Endodermal cell (in vitro differentiated cells): ENCODE data around the gene ANKRD42. TPM values are rescaled to one million over a fixed set of nuclear protein-coding genes. Genes with fewer than 3 reads are reported as not detected.

Source experiments
- DNase-seq: peaks from one replicate; pipeline ENCODE4 v3.0.0-alpha.2; 2017
- H3K27ac ChIP-seq: 2 replicates; pipeline ENCODE4 v1.5.1; 2013; ENCODE audit warnings: mild to moderate bottlenecking, low read depth, low read length, moderate library complexity
- H3K27me3 ChIP-seq: 2 replicates; pipeline ENCODE4 v1.6.1; 2013; ENCODE audit warnings: mild to moderate bottlenecking, low read length, moderate library complexity; ENCODE audit not compliant: insufficient read depth, control insufficient read depth, poor library complexity, severe bottlenecking
- H3K36me3 ChIP-seq: 2 replicates; pipeline ENCODE4 v1.7.0; 2013; ENCODE audit warnings: mild to moderate bottlenecking, low read length, moderate library complexity; ENCODE audit not compliant: control insufficient read depth, insufficient read depth
- H3K4me1 ChIP-seq: one replicate; pipeline ENCODE4 v1.7.0; 2013; ENCODE audit warnings: low read length; ENCODE audit not compliant: control insufficient read depth, insufficient read depth
- H3K4me3 ChIP-seq: 2 replicates; pipeline ENCODE4 v1.5.1; 2013; ENCODE audit warnings: mild to moderate bottlenecking, low read length, moderate library complexity
- H3K9ac ChIP-seq: 2 replicates; pipeline ENCODE4 v1.6.1; 2013; ENCODE audit warnings: mild to moderate bottlenecking, low read length, moderate library complexity; ENCODE audit not compliant: poor library complexity, severe bottlenecking; ENCODE audit errors: extremely low read depth
- H3K9me3 ChIP-seq: 2 replicates; pipeline ENCODE4 v1.6.1; 2013; ENCODE audit warnings: mild to moderate bottlenecking, low read length, moderate library complexity; ENCODE audit not compliant: control insufficient read depth
- H3K27ac Mint-ChIP-seq: 2 replicates; pipeline ENCODE4 v1.8.0; 2020; ENCODE audit warnings: mixed read lengths
- H3K27me3 Mint-ChIP-seq: 2 replicates; pipeline ENCODE4 v1.8.0; 2021; ENCODE audit warnings: mild to moderate bottlenecking, mixed read lengths; ENCODE audit not compliant: insufficient read depth
- H3K36me3 Mint-ChIP-seq: 2 replicates; pipeline ENCODE4 v1.8.0; 2020; ENCODE audit warnings: low read depth, mixed read lengths
- H3K4me1 Mint-ChIP-seq: 2 replicates; pipeline ENCODE4 v1.8.0; 2020; ENCODE audit warnings: mixed read lengths
- H3K4me3 Mint-ChIP-seq: 2 replicates; pipeline ENCODE4 v1.8.0; 2020; ENCODE audit warnings: mild to moderate bottlenecking, moderate library complexity, mixed read lengths
- H3K9me3 Mint-ChIP-seq: 2 replicates; pipeline ENCODE4 v1.8.0; 2020; ENCODE audit warnings: mild to moderate bottlenecking, mixed read lengths
- WGBS, 2 experiments: methylation state at CpG; one replicate each; pipeline versions ENCODE4 v1.1.5 to v1.1.7; 2013; ENCODE audit warnings: missing lambda C conversion rate in 2 of 2, mixed read lengths in 1 of 2; ENCODE audit not compliant: insufficient coverage in 1 of 2, insufficient read length in 1 of 2; 5-methylcytosine and 5-hydroxymethylcytosine counted together
- total RNA-seq, 2 donors: library from RNA; stranded (reverse); fragmentation: NEBNext Ultra II Directional in 1 of 2; extraction: Animal tissue kit (Norgen Biotek cat#: 25700) in 1 of 2; gene quantifications; 2 replicates in 1 of 2; 3 replicates in 1 of 2; pipeline ENCODE4 v1.2.1, GENCODE V29; 2021
- TF ChIP-seq, protein P1 (sequence below): fragments of 200-600 bp; sonication (generic); conservative IDR thresholded peaks from 2 replicates; pipeline ENCODE4 v1.5.0; 2021; ENCODE audit warnings: antibody characterized with exemption, mild to moderate bottlenecking

ANKRD42 gene
- total RNA-seq, 2 donors from 2014 or later: 11.1 to 11.4 TPM

DNA sequence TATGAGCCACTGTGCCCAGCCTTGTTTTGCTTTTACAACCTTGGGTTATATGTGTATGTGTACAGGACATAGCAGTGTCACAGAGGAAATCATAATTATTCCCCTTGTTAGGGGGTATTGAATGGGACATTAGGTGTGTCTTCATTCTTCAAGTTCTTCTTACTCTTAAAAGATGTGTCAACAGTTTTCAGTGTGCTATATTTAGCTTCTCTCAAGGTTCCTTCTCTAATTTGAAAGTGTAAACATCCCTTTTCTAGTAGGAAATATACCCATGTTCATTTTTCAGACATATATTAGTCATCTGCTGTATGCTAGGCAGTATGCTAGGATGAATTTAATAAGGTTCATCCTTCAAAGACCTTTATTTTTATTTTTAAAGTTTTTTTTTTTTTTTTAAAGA, 19.5 kb upstream of the ANKRD42 start:
- Histone ChIP-seq H3K27me3 (no peaks in the 10 kb centered on the region), H3K27ac (no peak overlapping the region), H3K9me3 (no peaks in the 10 kb centered on the region), H3K36me3 (peaks cover 89% of the 10 kb centered on the region), H3K9ac (no peak overlapping the region), H3K4me1 (no peaks in the 10 kb centered on the region), H3K4me3 (no peak overlapping the region)
- H3K27me3 Mint-ChIP-seq: no peaks in the 10 kb centered on the region
- peaks cover 13% of the 10 kb centered on the region for H3K4me1 Mint-ChIP-seq
- no peak overlapping the region for H3K27ac Mint-ChIP-seq
- H3K36me3 Mint-ChIP-seq: peaks cover 68% of the 10 kb centered on the region
- H3K9me3 Mint-ChIP-seq: no peaks in the 10 kb centered on the region
- no peak overlapping the region for H3K4me3 Mint-ChIP-seq
- no peak for DNase-seq
- TF ChIP-seq, protein P1, sequence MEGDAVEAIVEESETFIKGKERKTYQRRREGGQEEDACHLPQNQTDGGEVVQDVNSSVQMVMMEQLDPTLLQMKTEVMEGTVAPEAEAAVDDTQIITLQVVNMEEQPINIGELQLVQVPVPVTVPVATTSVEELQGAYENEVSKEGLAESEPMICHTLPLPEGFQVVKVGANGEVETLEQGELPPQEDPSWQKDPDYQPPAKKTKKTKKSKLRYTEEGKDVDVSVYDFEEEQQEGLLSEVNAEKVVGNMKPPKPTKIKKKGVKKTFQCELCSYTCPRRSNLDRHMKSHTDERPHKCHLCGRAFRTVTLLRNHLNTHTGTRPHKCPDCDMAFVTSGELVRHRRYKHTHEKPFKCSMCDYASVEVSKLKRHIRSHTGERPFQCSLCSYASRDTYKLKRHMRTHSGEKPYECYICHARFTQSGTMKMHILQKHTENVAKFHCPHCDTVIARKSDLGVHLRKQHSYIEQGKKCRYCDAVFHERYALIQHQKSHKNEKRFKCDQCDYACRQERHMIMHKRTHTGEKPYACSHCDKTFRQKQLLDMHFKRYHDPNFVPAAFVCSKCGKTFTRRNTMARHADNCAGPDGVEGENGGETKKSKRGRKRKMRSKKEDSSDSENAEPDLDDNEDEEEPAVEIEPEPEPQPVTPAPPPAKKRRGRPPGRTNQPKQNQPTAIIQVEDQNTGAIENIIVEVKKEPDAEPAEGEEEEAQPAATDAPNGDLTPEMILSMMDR: no peak

DNA sequence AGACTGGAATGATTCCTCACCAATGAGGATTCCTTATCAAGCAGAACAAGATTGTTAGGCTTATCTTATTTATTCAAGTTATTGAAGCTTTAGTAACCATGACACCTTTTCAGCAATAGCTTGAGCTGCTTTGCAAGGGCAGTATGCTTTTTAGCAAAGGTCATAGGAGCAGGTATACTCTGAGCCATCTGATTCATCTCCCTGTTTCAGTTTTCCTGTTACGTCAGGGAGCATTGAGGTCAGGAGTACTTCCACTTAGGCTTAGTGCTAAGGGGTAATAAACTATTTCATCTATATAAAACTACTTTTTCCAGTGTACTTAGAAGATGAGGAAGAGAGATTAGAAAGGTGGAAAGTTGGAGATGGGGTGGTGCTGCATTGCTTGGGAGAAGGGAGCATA, 17.7 kb upstream of the ANKRD42 start:
- no peak overlapping the region for H3K27ac ChIP-seq
- H3K4me1 ChIP-seq: no peaks in the 10 kb centered on the region
- Mint-ChIP-seq H3K36me3 (peaks cover 63% of the 10 kb centered on the region), H3K4me3 (no peak overlapping the region), H3K27ac (no peak overlapping the region), H3K4me1 (peaks cover 2% of the 10 kb centered on the region), H3K27me3 (no peaks in the 10 kb centered on the region), H3K9me3 (no peaks in the 10 kb centered on the region)
- no peaks in the 10 kb centered on the region for H3K27me3 ChIP-seq
- DNase-seq: no peak
- TF ChIP-seq, protein P1: no peak
- peaks cover 89% of the 10 kb centered on the region for H3K36me3 ChIP-seq
- H3K9me3 ChIP-seq: no peaks in the 10 kb centered on the region
- no peak overlapping the region for H3K4me3 ChIP-seq
- WGBS, 2 experiments: 90% methylated on average over 1 of the region's 1 CpG; no CpG with 5 or more reads in 1 of the 2 experiments
- no peak overlapping the region for H3K9ac ChIP-seq

DNA sequence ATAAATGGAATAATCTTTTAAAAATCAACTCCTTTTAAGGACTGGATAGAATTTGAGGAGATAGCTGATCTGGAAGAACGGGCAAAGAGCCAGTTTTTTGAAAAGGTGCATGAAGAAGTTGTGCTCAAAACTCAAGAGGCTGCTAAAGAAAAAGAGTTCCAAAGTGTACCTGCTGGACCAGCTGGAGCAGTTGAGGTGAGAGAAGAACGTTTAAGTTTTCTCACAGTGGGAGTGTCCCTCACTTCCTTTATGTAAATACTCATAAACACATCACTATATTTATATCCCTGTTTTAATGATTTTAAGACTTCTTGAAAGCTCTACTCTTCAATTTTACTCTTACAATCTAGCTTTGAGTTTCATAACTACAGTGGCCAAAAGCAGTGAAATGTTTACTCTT, 11.7 kb upstream of the ANKRD42 start:
- Histone ChIP-seq H3K4me1 (no peaks in the 10 kb centered on the region), H3K4me3 (no peak overlapping the region), H3K9me3 (no peaks in the 10 kb centered on the region), H3K27me3 (no peaks in the 10 kb centered on the region), H3K9ac (no peak overlapping the region), H3K27ac (no peak overlapping the region), H3K36me3 (peaks cover 89% of the 10 kb centered on the region)
- H3K4me1 Mint-ChIP-seq: no peaks in the 10 kb centered on the region
- no peak overlapping the region for H3K27ac Mint-ChIP-seq
- H3K4me3 Mint-ChIP-seq: no peak overlapping the region
- H3K27me3 Mint-ChIP-seq: no peaks in the 10 kb centered on the region
- 78 to 99% methylated on average over 1 to 2 of the region's 2 CpGs for WGBS, 2 experiments
- TF ChIP-seq, protein P1: no peak
- peaks cover 63% of the 10 kb centered on the region for H3K36me3 Mint-ChIP-seq
- no peak for DNase-seq
- H3K9me3 Mint-ChIP-seq: no peaks in the 10 kb centered on the region
